CD4-positive, alpha-beta T cell treated with Interleukin-4 for 4 hours (primary cell): ENCODE results near the gene SLC11A1.

Experiments
- DNase-seq: peaks from one replicate; pipeline ENCODE4 v3.0.0-alpha.2; 2020

The SLC11A1 gene, protein sequence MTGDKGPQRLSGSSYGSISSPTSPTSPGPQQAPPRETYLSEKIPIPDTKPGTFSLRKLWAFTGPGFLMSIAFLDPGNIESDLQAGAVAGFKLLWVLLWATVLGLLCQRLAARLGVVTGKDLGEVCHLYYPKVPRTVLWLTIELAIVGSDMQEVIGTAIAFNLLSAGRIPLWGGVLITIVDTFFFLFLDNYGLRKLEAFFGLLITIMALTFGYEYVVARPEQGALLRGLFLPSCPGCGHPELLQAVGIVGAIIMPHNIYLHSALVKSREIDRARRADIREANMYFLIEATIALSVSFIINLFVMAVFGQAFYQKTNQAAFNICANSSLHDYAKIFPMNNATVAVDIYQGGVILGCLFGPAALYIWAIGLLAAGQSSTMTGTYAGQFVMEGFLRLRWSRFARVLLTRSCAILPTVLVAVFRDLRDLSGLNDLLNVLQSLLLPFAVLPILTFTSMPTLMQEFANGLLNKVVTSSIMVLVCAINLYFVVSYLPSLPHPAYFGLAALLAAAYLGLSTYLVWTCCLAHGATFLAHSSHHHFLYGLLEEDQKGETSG

GRCh38 chr2:218381916-218382366 is at the start of gene SLC11A1:
Gene SLC11A1, plus strand, starts transcription at chr2:218382273. Its CDS starts 96 bp downstream, at chr2:218382369.
- no peak for DNase-seq

GRCh38 chr2:218332288-218332687 is 49.8 kb upstream of the SLC11A1 start:
- DNase-seq: no peak

DNA sequence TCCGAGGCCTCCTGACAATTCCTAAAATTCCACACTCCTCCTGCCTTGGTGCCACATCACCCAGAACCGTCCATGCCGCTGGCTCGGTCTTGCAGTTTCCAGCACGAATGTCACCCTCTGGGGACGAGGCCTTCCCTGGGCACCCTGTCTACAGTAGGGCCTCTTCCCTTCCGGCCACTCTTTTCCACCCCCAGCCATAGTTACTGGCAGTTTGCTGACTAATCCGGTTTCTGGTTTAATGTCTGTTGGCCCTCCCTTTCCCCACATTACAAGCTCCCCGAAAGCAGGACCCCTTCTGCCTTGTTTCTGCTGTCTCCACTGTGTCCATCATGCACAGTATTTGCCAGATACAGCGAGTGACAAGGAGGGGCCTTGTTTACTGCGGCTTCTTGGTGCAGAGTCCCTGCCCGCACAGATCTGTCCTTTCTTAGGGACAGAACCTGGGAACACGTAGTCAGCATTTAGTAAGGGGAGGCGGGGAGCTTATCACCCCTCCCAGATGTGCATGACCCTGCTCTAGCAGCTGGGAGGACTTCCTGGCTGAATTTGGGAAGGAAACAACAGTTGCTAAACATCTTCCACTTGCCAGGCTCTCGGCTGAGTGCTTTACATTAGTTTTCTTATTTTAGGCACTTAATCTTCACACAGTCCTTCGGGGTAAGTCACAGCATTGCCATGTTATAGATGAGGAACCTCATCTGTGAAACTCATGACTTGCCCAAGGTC is 49.0 kb upstream of the SLC11A1 start:
- DNase-seq: no peak

GRCh38 chr2:218334531-218334930 is 47.5 kb upstream of the SLC11A1 start:
- no peak for DNase-seq

DNA sequence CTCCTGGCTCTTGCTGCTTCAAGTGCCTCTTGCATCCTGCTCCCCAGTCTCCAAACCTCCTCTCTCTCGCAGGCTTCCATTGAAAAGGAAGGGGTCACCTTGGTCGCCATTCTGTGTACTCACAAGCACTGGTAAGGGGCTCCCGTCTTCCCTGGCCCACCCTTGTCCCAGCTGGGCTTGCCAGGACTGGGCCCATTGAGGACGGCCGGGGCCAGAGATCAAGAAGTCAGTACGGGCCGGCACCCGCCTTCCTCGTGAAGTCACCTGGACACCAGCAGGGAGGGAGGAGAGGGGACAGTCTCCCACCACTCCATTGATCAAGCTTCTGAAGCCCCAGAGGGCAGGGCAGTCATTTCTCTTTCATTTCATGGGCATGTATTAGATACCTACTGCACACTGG is 41.4 kb upstream of the SLC11A1 start:
- no peak for DNase-seq

DNA sequence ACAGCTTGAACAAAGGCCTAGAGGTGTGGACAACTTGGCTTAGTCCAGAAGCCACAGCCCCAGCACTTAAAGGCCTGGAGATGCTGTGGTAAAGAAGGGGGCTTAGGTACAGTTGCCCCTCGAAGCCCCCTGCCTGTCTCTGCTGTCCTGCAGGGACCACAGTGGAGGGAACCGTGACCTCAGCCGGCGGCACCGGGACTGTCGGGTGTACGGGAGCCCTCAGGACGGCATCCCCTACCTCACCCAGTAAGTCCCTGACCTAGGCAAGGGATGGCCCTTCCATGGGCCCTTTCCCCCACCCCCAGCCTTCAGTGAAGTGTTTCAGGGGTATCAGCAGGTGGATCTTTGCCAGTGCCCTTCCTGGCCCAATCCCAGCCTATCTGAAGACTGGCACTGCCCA is 40.7 kb upstream of the SLC11A1 start:
- no peak for DNase-seq

- DNase-seq: no peak
Measured at GRCh38 chr2:218342837-218343236, 39.2 kb upstream of the SLC11A1 start.

GRCh38 chr2:218343591-218343990 is 38.5 kb upstream of the SLC11A1 start:
- DNase-seq: no peak

- DNase-seq: no peak
Measured at GRCh38 chr2:218344090-218344754, 37.9 kb upstream of the SLC11A1 start.

DNA sequence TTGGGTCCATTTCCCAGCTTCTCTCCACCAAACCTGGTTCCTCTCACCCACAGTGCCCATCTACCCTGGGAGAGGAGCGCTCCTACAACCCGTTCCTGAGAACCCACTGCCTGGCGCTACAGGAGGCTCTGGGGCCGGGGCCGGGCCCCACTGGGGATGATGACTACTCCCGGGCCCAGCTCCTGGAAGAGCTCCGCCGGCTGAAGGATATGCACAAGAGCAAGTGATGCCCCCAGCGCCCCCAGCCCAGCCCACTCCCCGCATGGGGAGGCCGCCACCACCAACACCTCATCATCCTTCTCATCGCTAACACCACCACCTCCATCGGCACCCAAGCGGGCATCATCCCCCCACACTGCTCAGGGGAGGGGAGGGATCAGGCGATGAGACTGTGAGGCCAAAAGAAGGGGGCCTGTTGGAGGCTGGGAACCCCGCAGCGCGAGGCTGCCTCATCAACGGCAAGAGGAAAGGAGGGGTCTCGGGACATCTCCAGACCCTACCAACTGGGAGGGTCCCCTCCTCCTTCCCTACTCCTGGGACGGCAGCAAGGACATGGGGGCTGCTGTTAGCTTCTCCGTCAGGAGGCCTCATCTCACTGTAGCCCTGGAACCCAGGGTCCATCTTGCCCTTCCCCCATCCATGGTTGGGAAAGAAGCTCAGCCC is 37.2 kb upstream of the SLC11A1 start:
- DNase-seq: no peak

DNA sequence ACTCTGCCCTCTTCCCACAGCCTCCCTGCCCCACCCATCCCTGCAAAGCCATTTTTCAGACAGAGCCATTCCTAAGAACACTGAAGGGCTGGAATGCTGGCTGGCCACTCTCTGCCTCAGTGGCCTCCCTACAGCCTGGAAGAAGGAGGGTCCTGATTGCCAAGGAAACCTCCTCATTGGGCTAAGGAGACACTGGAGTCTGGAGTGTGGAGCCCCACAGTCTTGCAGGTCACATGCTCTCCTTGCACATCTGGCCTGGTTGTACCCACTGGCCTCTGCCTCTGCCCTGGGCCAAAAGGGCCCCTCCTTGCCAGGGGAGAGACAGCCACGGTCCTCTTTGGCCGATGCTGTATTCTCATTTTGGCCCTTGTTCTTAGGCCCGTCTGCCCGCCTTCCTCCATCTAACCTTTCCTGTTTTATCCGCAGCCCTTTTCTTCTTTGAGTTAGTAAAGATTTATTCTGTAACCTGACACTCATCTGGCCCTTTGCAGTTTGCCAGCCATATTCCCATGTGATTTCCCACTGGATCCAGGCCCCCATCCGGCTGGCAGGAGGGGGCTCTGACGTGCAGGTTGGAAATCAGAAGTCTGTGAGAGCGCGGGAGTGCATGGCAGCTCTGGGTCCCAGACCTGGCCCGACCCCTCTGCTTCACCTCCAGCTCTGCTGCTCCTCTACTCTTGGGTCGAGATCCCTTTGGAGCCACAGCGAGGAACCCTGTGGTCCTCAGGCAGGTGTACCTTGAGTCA is 36.4 kb upstream of the SLC11A1 start:
- no peak for DNase-seq

GRCh38 chr2:218347172-218347571 is 34.9 kb upstream of the SLC11A1 start:
- DNase-seq: no peak

DNA sequence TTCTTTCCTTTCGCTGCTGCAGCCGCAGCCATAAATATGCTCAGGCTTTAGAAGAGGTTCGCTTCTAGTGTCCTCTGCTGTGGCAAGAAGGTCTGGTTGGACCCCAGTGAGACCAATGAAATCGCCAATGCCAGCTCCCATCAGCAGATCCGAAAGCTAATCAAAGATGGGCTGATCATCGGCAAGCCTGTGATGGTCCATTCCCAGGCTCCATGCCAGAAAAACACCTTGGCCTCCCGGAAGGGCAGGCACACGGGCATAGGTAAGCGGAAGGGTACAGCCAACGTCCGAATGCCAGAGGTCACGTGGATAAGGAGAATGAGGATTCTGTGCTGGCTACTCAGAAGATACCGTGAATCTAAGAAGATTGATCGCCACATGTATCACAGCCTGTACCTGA is 28.0 kb upstream of the SLC11A1 start:
- DNase-seq: no peak

- DNase-seq: no peak
Measured at GRCh38 chr2:218354850-218355443, 27.1 kb upstream of the SLC11A1 start.

DNA sequence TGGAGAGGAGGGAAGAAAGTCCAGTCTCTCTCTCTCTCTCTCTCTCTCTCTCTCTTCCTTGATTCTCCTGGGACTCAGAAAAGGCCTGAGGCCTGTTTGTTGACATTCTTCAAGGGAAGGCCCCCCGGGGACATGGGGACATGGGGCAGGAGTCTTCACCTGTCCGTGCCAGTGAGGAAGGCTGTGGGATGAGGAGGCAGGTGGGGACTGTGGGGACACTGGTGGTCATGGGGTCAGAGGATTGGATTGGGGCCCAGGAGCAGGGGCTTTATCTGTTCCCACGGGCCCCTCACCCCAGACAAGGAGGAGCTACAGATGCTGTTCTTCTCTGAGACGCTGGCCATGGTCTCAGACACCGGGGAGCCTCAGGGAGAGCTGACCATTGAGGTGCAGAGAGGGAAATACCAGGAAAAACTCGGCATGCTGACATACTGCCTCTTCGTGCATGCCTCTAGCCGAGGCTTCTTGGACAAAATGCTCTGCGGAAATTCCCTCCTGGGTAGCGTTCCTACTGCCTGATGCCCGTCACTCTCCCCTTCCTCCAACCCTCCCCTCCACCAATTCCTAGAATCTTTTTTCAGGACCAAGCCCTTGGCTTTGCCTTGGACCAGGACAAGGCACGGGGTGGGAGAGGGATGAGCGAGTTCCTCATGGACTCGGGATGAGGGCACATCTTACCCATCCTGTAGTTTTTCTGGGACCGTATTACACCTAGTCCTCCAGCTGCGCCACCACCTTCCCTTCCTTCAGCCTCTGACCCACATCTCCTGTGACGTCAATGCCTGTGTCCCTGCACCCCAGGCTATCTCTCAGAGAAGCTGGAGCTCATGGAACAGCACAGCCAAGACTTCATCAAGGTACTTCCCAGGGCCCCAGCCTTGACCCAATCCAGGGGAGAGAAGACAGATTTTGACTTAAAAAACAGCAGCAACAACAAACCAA is 24.6 kb upstream of the SLC11A1 start:
- no peak for DNase-seq

DNA sequence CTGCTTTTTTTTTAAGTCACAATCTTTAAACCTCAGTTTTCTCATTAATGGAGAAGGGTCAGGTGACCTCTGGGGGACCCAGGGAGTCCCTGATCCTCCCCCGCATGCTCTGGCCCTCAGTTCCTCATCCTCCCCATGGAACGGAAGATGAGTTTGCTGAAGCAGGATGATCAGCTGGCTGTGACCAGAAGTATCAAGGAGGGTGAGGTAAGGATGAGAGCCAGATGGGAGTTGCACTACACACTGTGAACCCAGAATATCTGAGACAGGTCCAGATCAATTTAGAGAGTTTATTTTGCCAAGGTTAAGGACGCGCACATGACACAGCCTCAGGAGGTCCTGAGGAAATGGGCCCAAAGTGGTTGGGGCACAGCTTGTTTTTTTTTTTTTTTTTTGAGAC is 21.6 kb upstream of the SLC11A1 start:
- no peak for DNase-seq

GRCh38 chr2:218362606-218363005 is 19.5 kb upstream of the SLC11A1 start:
- no peak for DNase-seq

DNA sequence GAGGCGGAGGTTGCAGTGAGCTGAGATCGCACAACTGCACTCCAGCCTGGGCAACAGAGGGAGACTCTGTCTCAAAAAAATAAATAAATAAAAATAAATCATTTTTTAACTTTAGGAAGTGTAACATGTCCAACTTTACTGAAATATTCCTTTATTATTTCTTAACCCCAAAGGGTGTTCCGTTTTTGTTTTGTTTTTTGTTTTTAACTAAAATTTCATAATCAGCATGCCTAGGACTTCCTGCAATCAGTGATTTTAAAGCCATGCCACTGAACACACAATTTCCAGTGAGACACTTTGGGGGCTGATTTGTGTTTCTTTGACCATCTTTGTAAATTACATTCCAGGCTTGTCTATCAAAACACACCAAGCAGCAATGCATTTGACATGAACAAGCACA is 18.3 kb upstream of the SLC11A1 start:
- DNase-seq: no peak

GRCh38 chr2:218364196-218364595 is 17.9 kb upstream of the SLC11A1 start:
- no peak for DNase-seq

GRCh38 chr2:218366621-218367414 is 15.3 kb upstream of the SLC11A1 start:
- no peak for DNase-seq
